Fibroblast of mammary gland (primary cell): ENCODE data around the gene MACF1.

Experiments used
- DNase-seq: peaks from one replicate; pipeline ENCODE4 v3.0.0-alpha.2; 2010; ENCODE audit warnings: low read depth
- H3K4me3 ChIP-seq: 2 replicates; pipeline ENCODE4 v1.5.1; 2011; ENCODE audit warnings: low read depth, mild to moderate bottlenecking, low read length, moderate library complexity; ENCODE audit not compliant: control insufficient read depth
- CTCF ChIP-seq: conservative IDR thresholded peaks from 2 replicates; pipeline ENCODE4 v1.5.1; 2011; ENCODE audit warnings: low read depth, low read length, inconsistent platforms; ENCODE audit not compliant: control insufficient read depth, insufficient read depth

MACF1 gene

GRCh38 chr1:39170731-39171667, 33.5 kb upstream of the MACF1 start:
- no peak for TF ChIP-seq CTCF
- no peak for DNase-seq

GRCh38 chr1:39173119-39173994, 31.1 kb upstream of the MACF1 start:
- TF ChIP-seq CTCF, result no peak
- no peak overlapping the region for H3K4me3 ChIP-seq
- no peak for DNase-seq

More at GRCh38 chr1:39170731-39171667, 33.5 kb upstream of the MACF1 start:
- H3K4me3 ChIP-seq, result no peak overlapping the region

- no peak for TF ChIP-seq CTCF
- DNase-seq, result peak; percentile 68
- H3K4me3 ChIP-seq, result no peak overlapping the region
Measured at GRCh38 chr1:39173995-39174380, 30.5 kb upstream of the MACF1 start.

GRCh38 chr1:39174390-39175081, 30.0 kb upstream of the MACF1 start:
- TF ChIP-seq CTCF, result no peak
- no peak overlapping the region for H3K4me3 ChIP-seq
- DNase-seq, result no peak

GRCh38 chr1:39177706-39178105, 26.8 kb upstream of the MACF1 start:
- TF ChIP-seq CTCF, result no peak
- DNase-seq, result no peak

More at GRCh38 chr1:39177706-39178105, 26.8 kb upstream of the MACF1 start:
- H3K4me3 ChIP-seq, result no peak overlapping the region
